ENCODE data around the gene FRMD5. TPM values are rescaled to one million over a fixed set of nuclear protein-coding genes. Genes with fewer than 3 reads are reported as not detected.

FRMD5 gene
- total and polyA plus RNA-seq, 2 donors (not counting 1 experiment from before 2014, with no cell fraction given), result 1.9 to 4.3 TPM

DNA sequence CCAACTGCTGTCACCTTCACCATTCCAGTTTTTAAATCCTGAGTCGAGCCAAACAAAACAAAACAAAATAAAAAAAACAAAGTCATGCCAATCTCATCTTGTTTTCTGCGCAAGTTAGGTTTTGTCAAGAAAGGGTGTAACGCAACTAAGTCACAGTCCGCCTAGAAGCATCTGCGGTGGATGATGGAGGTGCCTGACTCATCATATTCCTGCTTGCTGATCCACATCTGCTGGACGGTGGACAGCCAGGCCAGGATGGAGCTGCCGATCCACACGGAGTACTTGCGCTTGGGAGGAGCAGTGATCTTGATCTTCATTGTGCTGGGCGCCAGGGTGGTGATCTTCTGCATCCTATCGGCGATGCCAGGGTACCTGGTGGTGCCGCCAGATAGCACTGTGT lies 206.2 kb downstream of the FRMD5 start:
- no peaks in the 10 kb centered on the region for H3K9me3 ChIP-seq (ENCODE audit: control insufficient read depth, insufficient read depth, low read depth, low read length)
- no peak overlapping the region for H3K9ac ChIP-seq (ENCODE audit: insufficient read depth, low read length)
- H2AFZ ChIP-seq (ENCODE audit: low read length), result no peak overlapping the region
- H3K4me1 ChIP-seq (ENCODE audit: control insufficient read depth, extremely low read depth, insufficient read depth, low read length), result no peaks in the 10 kb centered on the region
- no peak overlapping the region for H3K27ac ChIP-seq (ENCODE audit: insufficient read depth, low read length)
- TF ChIP-seq, protein P1, sequence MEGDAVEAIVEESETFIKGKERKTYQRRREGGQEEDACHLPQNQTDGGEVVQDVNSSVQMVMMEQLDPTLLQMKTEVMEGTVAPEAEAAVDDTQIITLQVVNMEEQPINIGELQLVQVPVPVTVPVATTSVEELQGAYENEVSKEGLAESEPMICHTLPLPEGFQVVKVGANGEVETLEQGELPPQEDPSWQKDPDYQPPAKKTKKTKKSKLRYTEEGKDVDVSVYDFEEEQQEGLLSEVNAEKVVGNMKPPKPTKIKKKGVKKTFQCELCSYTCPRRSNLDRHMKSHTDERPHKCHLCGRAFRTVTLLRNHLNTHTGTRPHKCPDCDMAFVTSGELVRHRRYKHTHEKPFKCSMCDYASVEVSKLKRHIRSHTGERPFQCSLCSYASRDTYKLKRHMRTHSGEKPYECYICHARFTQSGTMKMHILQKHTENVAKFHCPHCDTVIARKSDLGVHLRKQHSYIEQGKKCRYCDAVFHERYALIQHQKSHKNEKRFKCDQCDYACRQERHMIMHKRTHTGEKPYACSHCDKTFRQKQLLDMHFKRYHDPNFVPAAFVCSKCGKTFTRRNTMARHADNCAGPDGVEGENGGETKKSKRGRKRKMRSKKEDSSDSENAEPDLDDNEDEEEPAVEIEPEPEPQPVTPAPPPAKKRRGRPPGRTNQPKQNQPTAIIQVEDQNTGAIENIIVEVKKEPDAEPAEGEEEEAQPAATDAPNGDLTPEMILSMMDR (conservative IDR thresholded peaks at IDR 0.05 in 1 of 2, IDR thresholded peaks at IDR 0.05 in 1 of 2; ENCODE audit: low read depth in 1 of 2, low read length in 2 of 2), result no peak
- TF ChIP-seq EZH2 (IDR thresholded peaks at IDR 0.05; ENCODE audit: low read length, missing control alignments), result no peak
- H3K4me3 ChIP-seq (replicated peaks in 1 of 4; ENCODE audit: control extremely low read depth in 1 of 4, insufficient read depth in 1 of 4, low read depth in 3 of 4, low read length in 4 of 4), result no peak overlapping the region
- no peak overlapping the region for H3K4me2 ChIP-seq (ENCODE audit: extremely low read depth, insufficient read depth, low read length)
- H3K79me2 ChIP-seq (ENCODE audit: control insufficient read depth, insufficient read depth, low read length), result no peaks in the 10 kb centered on the region
- H3K36me3 ChIP-seq (ENCODE audit: control insufficient read depth, insufficient read depth, low read length), result no peaks in the 10 kb centered on the region
- no peaks in the 10 kb centered on the region for H3K27me3 ChIP-seq (ENCODE audit: control insufficient read depth, insufficient read depth, low read length)
- no peak for DNase-seq (ENCODE audit: low read depth in 2 of 2)
- H4K20me1 ChIP-seq (ENCODE audit: control insufficient read depth, extremely low read depth, insufficient read depth, low read length), result no peaks in the 10 kb centered on the region

DNA sequence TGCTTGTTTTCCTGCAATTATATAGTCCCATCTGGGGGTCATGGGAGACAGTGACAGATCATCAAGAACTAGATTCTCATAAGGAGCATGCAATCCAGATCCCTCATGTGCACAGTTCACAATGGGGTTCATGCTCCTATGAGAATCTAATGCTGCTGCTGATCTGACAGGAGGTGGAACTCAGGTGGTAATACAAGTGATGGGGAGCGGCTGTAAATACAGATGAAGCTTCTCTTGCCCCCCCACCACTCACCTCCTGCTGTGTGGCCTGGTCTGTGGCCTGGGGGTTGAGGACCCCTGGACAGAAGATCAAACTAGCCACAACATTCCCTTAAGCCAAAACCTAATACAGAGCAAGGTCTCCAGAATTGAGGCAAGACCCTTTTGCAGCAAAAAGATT lies 207.1 kb downstream of the FRMD5 start:
- Histone ChIP-seq H3K4me1 (ENCODE audit: control insufficient read depth, extremely low read depth, insufficient read depth, low read length) (no peaks in the 10 kb centered on the region), H3K79me2 (ENCODE audit: control insufficient read depth, insufficient read depth, low read length) (no peaks in the 10 kb centered on the region), H3K4me2 (ENCODE audit: extremely low read depth, insufficient read depth, low read length) (no peak overlapping the region), H3K9ac (ENCODE audit: insufficient read depth, low read length) (no peak overlapping the region), H3K27ac (ENCODE audit: insufficient read depth, low read length) (no peak overlapping the region), H4K20me1 (ENCODE audit: control insufficient read depth, extremely low read depth, insufficient read depth, low read length) (no peaks in the 10 kb centered on the region), H3K27me3 (ENCODE audit: control insufficient read depth, insufficient read depth, low read length) (no peaks in the 10 kb centered on the region), H2AFZ (ENCODE audit: low read length) (no peak overlapping the region), H3K9me3 (ENCODE audit: control insufficient read depth, insufficient read depth, low read depth, low read length) (no peaks in the 10 kb centered on the region), H3K4me3 (replicated peaks in 1 of 4; ENCODE audit: control extremely low read depth in 1 of 4, insufficient read depth in 1 of 4, low read depth in 3 of 4, low read length in 4 of 4) (no peak overlapping the region), H3K36me3 (ENCODE audit: control insufficient read depth, insufficient read depth, low read length) (no peaks in the 10 kb centered on the region)
- DNase-seq (ENCODE audit: low read depth in 2 of 2), result no peak
- TF ChIP-seq, protein P1 (conservative IDR thresholded peaks at IDR 0.05 in 1 of 2, IDR thresholded peaks at IDR 0.05 in 1 of 2; ENCODE audit: low read depth in 1 of 2, low read length in 2 of 2), result no peak
- TF ChIP-seq EZH2 (IDR thresholded peaks at IDR 0.05; ENCODE audit: low read length, missing control alignments), result no peak

DNA sequence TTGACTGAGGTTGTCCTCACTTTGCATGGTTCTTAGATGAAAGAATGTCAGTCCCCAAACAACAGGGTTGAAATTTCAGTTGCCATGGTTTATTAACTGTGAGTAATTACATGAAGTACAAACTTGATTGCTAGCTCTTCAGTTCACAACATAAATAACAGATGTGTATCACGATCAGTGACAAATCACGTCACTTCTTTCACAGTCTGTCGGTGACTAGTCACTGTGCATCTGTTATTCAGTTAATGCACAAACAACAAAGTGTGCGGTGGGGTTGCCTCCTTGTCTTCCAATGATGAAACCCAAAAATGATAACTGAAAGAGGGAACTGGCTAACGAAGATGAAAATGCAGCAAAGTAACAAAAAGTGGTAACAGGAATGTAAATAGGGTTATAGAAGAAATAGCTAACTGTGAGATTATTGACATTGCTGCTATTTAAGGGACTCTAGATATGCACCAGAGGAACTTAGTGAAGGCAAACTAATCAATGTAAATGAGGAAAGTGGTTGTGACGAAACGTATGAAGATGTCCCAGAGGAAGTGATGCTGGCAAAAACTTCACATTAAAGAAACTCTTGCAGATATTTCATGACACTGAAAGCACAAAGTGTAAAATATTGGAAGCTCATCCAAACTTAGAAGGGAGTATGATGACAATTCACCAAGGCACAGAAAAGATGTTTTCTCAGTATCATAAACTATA lies 208.9 kb downstream of the FRMD5 start:
- no peak for DNase-seq (ENCODE audit: low read depth in 2 of 2)
- Histone ChIP-seq H3K79me2 (ENCODE audit: control insufficient read depth, insufficient read depth, low read length) (no peaks in the 10 kb centered on the region), H3K27me3 (ENCODE audit: control insufficient read depth, insufficient read depth, low read length) (no peaks in the 10 kb centered on the region), H3K4me1 (ENCODE audit: control insufficient read depth, extremely low read depth, insufficient read depth, low read length) (no peaks in the 10 kb centered on the region), H3K36me3 (ENCODE audit: control insufficient read depth, insufficient read depth, low read length) (no peaks in the 10 kb centered on the region), H3K9ac (ENCODE audit: insufficient read depth, low read length) (no peak overlapping the region), H3K4me3 (replicated peaks in 1 of 4; ENCODE audit: control extremely low read depth in 1 of 4, insufficient read depth in 1 of 4, low read depth in 3 of 4, low read length in 4 of 4) (no peak overlapping the region), H4K20me1 (ENCODE audit: control insufficient read depth, extremely low read depth, insufficient read depth, low read length) (no peaks in the 10 kb centered on the region), H3K9me3 (ENCODE audit: control insufficient read depth, insufficient read depth, low read depth, low read length) (no peaks in the 10 kb centered on the region), H3K27ac (ENCODE audit: insufficient read depth, low read length) (no peak overlapping the region), H3K4me2 (ENCODE audit: extremely low read depth, insufficient read depth, low read length) (no peak overlapping the region), H2AFZ (ENCODE audit: low read length) (no peak overlapping the region)
- no peak for TF ChIP-seq EZH2 (IDR thresholded peaks at IDR 0.05; ENCODE audit: low read length, missing control alignments)
- TF ChIP-seq, protein P1 (conservative IDR thresholded peaks at IDR 0.05 in 1 of 2, IDR thresholded peaks at IDR 0.05 in 1 of 2; ENCODE audit: low read depth in 1 of 2, low read length in 2 of 2), result no peak

Data from fibroblast of lung (primary cell).